ENCODE results near the gene WFIKKN1. TPM values are rescaled to one million over a fixed set of nuclear protein-coding genes. Genes with fewer than 3 reads are reported as not detected.
A peak's percentile ranks its signal among the peaks of the same experiment; 100 is the strongest.

WFIKKN1 gene
- total and polyA plus RNA-seq, 2 of the 13 experiments (the other 11 are each of a cell fraction or from before 2014, with no cell fraction given): 1.7 to 4.9 TPM

- TF ChIP-seq, protein P1, sequence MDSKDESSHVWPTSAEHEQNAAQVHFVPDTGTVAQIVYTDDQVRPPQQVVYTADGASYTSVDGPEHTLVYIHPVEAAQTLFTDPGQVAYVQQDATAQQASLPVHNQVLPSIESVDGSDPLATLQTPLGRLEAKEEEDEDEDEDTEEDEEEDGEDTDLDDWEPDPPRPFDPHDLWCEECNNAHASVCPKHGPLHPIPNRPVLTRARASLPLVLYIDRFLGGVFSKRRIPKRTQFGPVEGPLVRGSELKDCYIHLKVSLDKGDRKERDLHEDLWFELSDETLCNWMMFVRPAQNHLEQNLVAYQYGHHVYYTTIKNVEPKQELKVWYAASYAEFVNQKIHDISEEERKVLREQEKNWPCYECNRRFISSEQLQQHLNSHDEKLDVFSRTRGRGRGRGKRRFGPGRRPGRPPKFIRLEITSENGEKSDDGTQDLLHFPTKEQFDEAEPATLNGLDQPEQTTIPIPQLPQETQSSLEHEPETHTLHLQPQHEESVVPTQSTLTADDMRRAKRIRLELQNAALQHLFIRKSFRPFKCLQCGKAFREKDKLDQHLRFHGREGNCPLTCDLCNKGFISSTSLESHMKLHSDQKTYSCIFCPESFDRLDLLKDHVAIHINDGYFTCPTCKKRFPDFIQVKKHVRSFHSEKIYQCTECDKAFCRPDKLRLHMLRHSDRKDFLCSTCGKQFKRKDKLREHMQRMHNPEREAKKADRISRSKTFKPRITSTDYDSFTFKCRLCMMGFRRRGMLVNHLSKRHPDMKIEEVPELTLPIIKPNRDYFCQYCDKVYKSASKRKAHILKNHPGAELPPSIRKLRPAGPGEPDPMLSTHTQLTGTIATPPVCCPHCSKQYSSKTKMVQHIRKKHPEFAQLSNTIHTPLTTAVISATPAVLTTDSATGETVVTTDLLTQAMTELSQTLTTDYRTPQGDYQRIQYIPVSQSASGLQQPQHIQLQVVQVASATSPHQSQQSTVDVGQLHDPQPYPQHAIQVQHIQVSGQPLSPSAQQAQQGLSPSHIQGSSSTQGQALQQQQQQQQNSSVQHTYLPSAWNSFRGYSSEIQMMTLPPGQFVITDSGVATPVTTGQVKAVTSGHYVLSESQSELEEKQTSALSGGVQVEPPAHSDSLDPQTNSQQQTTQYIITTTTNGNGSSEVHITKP (CRISPR knock-in tag; IDR thresholded peaks at IDR 0.05; ENCODE audit: low read depth): no peak
- TF ChIP-seq ZBTB42 (CRISPR knock-in tag; IDR thresholded peaks at IDR 0.05) (no peak; the same call in none of the 2 replicates), ZNF235 (CRISPR knock-in tag; IDR thresholded peaks at IDR 0.05; ENCODE audit: borderline replicate concordance) (no peak; the same call in 1 of the 2 replicates), ZNF232 (CRISPR knock-in tag; IDR thresholded peaks at IDR 0.05; ENCODE audit: borderline replicate concordance) (peak; percentile 92), TFDP1 (CRISPR knock-in tag; IDR thresholded peaks at IDR 0.05; ENCODE audit: borderline replicate concordance) (0 out of 2 replicates have a peak, but pooled peaks have one; percentile 40), ELK4 (CRISPR knock-in tag; IDR thresholded peaks at IDR 0.05; ENCODE audit: borderline replicate concordance) (no peak), HIVEP1 (CRISPR knock-in tag; IDR thresholded peaks at IDR 0.05) (no peak; the same call in none of the 2 replicates), ZNF367 (CRISPR knock-in tag; IDR thresholded peaks at IDR 0.05; ENCODE audit: borderline replicate concordance) (no peak), ZC3H4 (CRISPR knock-in tag; IDR thresholded peaks at IDR 0.05; ENCODE audit: borderline replicate concordance) (0 out of 2 replicates have a peak, but pooled peaks have one; percentile 44), ZNF75D (CRISPR knock-in tag; IDR thresholded peaks at IDR 0.05; ENCODE audit: borderline replicate concordance) (no peak), ZNF615 (CRISPR knock-in tag; IDR thresholded peaks at IDR 0.05; ENCODE audit: borderline replicate concordance) (no peak), AHR (CRISPR knock-in tag; IDR thresholded peaks at IDR 0.05) (no peak), ZNF674 (CRISPR knock-in tag; IDR thresholded peaks at IDR 0.05; ENCODE audit: low read depth) (no peak), KMT2A (CRISPR knock-in tag; IDR thresholded peaks at IDR 0.05) (no peak; the same call in 1 of the 2 replicates), ZMYM3 (CRISPR knock-in tag; IDR thresholded peaks at IDR 0.05) (no peak)
- TF ChIP-seq, protein P2, sequence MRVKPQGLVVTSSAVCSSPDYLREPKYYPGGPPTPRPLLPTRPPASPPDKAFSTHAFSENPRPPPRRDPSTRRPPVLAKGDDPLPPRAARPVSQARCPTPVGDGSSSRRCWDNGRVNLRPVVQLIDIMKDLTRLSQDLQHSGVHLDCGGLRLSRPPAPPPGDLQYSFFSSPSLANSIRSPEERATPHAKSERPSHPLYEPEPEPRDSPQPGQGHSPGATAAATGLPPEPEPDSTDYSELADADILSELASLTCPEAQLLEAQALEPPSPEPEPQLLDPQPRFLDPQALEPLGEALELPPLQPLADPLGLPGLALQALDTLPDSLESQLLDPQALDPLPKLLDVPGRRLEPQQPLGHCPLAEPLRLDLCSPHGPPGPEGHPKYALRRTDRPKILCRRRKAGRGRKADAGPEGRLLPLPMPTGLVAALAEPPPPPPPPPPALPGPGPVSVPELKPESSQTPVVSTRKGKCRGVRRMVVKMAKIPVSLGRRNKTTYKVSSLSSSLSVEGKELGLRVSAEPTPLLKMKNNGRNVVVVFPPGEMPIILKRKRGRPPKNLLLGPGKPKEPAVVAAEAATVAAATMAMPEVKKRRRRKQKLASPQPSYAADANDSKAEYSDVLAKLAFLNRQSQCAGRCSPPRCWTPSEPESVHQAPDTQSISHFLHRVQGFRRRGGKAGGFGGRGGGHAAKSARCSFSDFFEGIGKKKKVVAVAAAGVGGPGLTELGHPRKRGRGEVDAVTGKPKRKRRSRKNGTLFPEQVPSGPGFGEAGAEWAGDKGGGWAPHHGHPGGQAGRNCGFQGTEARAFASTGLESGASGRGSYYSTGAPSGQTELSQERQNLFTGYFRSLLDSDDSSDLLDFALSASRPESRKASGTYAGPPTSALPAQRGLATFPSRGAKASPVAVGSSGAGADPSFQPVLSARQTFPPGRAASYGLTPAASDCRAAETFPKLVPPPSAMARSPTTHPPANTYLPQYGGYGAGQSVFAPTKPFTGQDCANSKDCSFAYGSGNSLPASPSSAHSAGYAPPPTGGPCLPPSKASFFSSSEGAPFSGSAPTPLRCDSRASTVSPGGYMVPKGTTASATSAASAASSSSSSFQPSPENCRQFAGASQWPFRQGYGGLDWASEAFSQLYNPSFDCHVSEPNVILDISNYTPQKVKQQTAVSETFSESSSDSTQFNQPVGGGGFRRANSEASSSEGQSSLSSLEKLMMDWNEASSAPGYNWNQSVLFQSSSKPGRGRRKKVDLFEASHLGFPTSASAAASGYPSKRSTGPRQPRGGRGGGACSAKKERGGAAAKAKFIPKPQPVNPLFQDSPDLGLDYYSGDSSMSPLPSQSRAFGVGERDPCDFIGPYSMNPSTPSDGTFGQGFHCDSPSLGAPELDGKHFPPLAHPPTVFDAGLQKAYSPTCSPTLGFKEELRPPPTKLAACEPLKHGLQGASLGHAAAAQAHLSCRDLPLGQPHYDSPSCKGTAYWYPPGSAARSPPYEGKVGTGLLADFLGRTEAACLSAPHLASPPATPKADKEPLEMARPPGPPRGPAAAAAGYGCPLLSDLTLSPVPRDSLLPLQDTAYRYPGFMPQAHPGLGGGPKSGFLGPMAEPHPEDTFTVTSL (CRISPR knock-in tag; IDR thresholded peaks at IDR 0.05; ENCODE audit: borderline replicate concordance): no peak
Measured at GRCh38 chr16:630249-630814, 453 bp upstream of the WFIKKN1 start (continued).
